ENCODE measurements around the gene MTMR12.

DNA sequence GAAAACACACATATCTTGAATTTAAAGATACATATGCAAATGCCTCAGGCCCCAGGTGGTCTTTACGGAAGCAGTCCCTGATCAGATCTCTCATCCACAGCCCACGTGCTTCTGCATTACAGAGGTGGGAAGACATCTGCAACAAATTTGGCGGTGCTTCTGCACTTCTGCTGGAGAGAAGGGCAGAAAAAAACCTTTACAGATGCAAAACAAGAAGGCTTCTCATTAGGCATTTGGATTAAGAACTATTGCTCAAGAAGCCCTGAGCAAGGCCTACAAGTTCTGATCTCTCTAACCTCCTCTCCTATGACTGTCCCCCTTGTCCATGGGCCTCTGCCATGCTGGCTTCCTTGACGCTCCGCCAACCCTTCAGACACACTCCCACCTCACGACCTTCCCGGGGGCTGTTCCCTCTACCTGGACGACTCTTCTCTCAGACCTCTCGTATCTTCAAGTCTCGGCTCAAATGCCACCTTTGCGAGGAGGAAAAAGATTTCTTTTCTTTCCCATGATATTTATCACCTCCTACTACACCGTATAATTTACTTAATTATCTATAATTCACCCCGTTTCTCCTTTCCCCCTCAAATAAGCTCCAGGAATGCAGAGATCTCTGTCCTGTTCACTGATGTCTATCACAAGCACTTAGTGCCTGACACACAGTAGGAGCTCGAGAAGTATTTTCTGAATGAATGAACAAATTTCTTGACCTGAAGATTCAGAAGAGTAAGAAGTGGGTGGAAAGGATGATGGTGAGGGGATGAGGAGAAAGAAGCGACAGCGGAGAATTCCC is 1.1 kb downstream of the MTMR12 start:
- TF ChIP-seq, protein P1, sequence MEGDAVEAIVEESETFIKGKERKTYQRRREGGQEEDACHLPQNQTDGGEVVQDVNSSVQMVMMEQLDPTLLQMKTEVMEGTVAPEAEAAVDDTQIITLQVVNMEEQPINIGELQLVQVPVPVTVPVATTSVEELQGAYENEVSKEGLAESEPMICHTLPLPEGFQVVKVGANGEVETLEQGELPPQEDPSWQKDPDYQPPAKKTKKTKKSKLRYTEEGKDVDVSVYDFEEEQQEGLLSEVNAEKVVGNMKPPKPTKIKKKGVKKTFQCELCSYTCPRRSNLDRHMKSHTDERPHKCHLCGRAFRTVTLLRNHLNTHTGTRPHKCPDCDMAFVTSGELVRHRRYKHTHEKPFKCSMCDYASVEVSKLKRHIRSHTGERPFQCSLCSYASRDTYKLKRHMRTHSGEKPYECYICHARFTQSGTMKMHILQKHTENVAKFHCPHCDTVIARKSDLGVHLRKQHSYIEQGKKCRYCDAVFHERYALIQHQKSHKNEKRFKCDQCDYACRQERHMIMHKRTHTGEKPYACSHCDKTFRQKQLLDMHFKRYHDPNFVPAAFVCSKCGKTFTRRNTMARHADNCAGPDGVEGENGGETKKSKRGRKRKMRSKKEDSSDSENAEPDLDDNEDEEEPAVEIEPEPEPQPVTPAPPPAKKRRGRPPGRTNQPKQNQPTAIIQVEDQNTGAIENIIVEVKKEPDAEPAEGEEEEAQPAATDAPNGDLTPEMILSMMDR (IDR thresholded peaks at IDR 0.05): no peak
- no peak for TF ChIP-seq POLR2A (IDR thresholded peaks at IDR 0.05)
